GM12878 (cell line): ENCODE results near the gene SOX6. TPM values are rescaled to one million over a fixed set of nuclear protein-coding genes. Genes with fewer than 3 reads are reported as not detected.

Source experiments
- KAT2A ChIP-seq: conservative IDR thresholded peaks from 2 replicates; pipeline ENCODE4 v1.6.1; 2011; ENCODE audit warnings: low read depth, low read length; ENCODE audit not compliant: control insufficient read depth
- RELB ChIP-seq: fragments of 450-650 bp; IDR thresholded peaks from 2 replicates; pipeline ENCODE4 v1.6.1; 2017; ENCODE audit warnings: low read depth, mild to moderate bottlenecking, moderate library complexity
- SKIL ChIP-seq: fragments of 450-650 bp; IDR thresholded peaks from 2 replicates; pipeline ENCODE4 v1.6.1; 2017; ENCODE audit warnings: mild to moderate bottlenecking, low read depth, inconsistent platforms; ENCODE audit not compliant: poor library complexity, severe bottlenecking
- ZBTB4 ChIP-seq: fragments of 450-650 bp; formaldehyde crosslinking; IDR thresholded peaks from 2 replicates; pipeline ENCODE4 v1.4.0; 2022; ENCODE audit warnings: mild to moderate bottlenecking, moderate library complexity
- polyA plus RNA-seq, 11 experiments: library from polyadenylated mRNA; depleted of rRNA in 4 of 11; unstranded in 6 of 11; stranded (reverse) in 5 of 11; fragments of >200 nt; fragmentation: Nextera tagmentation in 4 of 11; fragmentation: Illumina TruSeq in 1 of 11; extraction: Ambion mirVana in 4 of 11; extraction: Trizol in 1 of 11; gene quantifications; 1 replicate in 1 of 11; 2 replicates in 10 of 11; pipeline versions ENCODE4 v1.2.1 to v1.2.3, GENCODE V29; 2011 to 2016; ENCODE audit warnings: inconsistent platforms in 2 of 11, missing spikeins in 2 of 11, low read depth in 1 of 11
- total RNA-seq, 4 experiments: library from RNA; depleted of rRNA in 3 of 4; stranded (reverse); fragments of >200 nt in 3 of 4; fragmentation: Illumina TruSeq in 1 of 4; extraction: Trizol in 1 of 4; gene quantifications; 2 replicates each; pipeline versions ENCODE4 v1.2.1 to v1.2.3, GENCODE V29; 2013 to 2021

Gene SOX6
- total and polyA plus RNA-seq, 10 of the 15 experiments (the other 5 are each of a cell fraction or from before 2014, with no cell fraction given) = 0.03 to 0.71 (median 0.29) TPM; not detected in 4

- TF ChIP-seq RELB (no peak), ZBTB4 (CRISPR knock-in tag) (no peak), KAT2A (no peak), SKIL (no peak)
Measured at GRCh38 chr11:15943418-15944197, 412.7 kb downstream of the SOX6 start (continued).
